GM21423 (cell line): ENCODE measurements around the gene RTN4.

ENCODE experiments used
- ATAC-seq: cut with Tn5 transposase; IDR thresholded peaks from one replicate; pipeline ENCODE4 v1.9.1; 2021; ENCODE audit warnings: mild to moderate bottlenecking, moderate library complexity; ENCODE audit not compliant: unreplicated experiment

The RTN4 gene

DNA sequence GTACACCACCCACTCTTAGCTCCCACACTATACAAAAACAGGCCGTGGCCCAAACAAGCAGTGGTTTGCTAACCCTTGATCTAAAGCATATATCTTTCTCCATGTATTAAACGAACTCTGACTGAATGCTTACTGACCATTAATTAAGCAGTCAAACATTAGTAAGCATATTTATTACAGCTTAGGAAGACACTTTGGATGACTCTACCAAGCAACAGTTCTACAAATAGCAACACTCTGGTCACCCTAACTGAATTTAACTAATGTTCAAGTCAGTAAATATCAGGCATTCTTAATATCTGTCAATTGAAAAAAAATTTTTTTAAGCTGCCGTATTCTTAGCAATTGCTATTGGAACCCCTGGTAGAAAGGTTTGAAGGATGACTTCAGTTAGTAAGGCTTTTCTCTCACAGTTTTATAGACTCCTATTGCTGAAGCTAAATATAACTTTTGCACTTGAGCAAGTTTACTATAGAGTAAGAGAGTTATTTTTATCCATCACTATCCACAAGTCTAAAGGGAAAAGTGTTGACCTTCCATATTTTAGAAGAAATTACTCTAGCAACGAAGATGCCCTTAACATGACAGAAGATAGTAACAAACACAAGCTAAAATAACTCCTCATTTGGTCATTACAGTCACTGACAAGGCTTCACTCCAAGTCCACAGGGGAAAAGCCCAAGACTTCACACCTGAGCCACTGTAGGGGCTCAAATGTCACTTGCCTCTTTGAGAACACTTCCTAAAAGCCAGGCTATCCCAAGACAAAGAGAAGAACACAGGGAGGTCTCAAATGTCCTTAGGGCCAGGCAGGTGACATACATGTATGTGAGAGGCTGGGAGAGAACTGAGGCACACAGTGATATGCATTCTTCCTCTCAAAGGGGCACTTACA is 74.4 kb downstream of the RTN4 start:
- ATAC-seq, result no peak

- ATAC-seq, result no peak
Observed at GRCh38 chr2:54975175-54975574, 75.1 kb downstream of the RTN4 start.

GRCh38 chr2:54969940-54970338 is 80.3 kb downstream of the RTN4 start:
- ATAC-seq, result no peak

DNA sequence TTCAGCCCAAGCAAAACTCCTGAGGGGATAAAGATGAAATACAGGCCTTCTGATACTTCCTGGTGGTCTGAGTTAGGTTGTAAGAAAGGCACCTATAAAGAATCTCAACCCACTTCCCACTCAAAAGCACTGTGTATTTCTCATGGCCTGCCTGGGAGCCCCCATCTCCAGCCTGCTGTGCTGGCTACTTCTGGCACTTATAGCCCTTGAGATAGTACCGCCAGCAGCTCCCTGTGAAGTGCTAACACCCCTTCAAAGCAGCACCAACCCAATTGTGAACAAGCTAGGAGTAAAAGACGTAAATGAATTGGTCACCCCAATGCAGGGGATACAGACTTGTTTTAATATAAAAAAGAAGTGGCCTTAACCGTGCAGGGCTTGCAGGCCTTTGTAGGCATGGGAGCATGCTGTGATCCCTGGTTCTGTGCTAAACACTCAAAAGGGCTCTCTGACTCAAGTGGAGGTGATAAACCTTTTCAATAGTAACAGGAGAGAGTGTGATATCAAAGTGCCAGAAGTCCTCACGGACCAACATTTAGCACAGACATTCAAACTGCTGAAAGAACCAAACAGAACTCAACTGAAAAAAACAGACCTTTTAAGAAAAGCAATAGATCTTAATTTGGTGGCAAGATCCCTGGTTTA is 80.8 kb downstream of the RTN4 start:
- no peak for ATAC-seq

GRCh38 chr2:54968561-54969218 is 81.6 kb downstream of the RTN4 start:
- ATAC-seq, result no peak

DNA sequence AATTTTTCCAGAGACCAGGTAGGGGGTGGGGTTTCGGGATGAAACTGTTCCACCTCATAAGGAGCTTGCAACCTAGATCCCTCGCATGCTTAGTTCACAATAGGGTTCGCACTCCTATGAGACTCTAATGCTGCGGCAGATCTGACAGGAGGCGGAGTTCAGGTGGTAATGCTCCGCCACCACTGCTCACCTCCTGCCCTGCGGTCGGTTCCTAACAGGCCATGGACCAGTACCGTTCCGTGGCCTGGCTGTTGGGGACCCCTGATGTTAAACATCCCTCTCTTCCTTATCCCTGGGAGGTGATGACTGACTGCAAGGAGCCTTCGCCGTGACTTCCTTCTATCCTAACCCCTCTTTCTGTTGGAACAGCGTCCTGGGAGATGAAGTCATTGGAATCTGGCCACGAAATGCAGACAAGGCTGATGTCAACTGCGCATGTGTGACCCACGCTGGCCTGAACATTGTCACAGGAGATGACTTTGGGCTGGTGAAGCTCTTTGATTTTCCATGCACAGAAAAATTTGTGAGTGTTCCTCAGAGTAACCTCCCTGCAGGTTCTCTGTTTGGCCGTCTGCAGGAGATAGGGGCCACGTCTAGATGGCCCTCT is 82.4 kb downstream of the RTN4 start:
- ATAC-seq, result no peak

DNA sequence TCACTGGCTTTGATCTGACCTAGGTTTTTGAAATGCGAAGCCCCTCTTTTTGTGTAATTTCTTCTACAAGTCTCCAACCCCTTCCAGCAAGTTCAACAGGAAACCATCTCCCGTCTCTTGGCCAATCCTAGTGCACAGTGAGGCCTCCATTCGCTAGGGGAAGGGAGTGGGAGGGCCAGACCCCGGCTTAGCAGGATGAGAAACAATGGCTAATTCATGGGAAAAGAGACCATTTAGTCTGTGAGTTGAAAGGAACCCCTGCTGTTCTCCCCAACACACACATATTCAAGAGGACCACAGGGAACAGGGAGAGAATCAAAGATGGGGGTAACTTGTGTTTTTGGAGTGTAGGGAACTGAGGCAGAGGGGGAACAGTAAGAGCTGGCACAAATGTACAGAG is 83.0 kb downstream of the RTN4 start:
- no peak for ATAC-seq

DNA sequence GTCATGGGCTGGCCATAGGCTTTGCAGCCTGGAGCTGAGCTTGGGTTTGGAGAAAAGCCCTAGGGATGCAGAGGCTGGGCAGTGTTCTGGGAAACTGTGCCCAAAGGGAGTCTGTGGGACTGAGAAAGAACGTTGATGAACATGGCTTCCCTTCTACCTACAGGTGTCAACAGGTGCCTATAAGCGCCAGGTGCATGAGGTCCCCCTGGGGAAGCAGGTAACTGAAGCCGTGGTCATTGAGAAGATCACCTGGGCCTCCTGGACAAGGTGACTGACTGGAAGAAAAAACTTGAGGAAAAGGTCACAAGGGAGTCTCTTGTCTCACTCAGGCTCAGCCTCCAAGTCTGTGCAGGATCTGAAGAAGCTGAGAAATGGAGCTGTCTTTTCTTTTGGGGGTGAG is 83.4 kb downstream of the RTN4 start:
- ATAC-seq, result no peak

DNA sequence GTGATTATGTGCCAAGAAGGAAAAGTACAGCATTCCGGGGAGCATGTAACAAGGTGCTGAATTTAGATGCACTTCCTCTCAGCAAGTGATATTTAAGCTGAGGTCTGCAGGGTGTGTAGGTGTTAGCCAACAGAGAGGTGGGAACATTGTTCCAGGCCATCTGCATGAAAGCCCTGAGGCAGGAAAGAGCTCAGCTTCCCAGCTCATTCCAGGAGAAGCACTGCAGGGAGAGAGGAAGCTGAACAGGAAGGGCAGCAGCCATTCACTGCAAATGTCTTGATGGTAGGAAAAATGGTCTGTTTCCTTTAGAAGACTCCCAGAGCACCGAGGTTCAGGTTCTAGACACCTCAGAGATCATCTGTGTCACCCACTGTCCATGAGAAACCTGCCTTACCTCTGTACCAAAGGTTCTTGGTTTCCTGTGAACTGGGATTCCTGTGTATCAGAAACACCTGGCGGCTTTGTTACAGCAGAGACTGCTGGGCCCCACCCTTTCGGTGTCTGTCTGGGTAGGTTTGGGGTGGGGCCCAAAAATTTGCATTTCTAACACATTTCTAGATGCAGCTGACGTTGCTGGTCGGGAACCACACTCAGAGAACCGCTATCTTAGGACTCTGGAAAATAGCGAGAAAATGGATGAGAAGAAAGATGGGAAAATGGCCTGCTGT is 84.0 kb downstream of the RTN4 start:
- no peak for ATAC-seq

DNA sequence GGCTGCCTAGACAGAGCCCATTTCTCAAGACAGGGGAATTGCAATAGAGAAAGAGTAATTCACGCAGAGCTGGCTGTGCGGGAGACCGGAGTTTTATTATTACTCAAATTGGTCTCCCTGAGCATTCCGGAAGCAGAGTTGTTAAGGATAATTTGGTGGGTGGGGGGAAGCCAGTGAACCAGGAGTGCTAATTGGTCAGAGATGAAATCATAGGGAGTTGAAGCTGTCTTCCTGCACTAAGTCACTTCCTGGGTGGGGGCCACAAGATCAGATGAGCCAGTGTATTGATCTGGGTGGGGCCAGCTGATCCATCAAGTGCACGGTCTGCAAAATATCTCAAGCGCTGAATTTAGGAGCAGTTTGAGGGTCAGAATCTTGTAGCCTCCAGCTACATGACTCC is 84.8 kb downstream of the RTN4 start:
- ATAC-seq, result no peak

GRCh38 chr2:54964816-54965215 is 85.4 kb downstream of the RTN4 start:
- no peak for ATAC-seq

GRCh38 chr2:54964271-54964670 is 86.0 kb downstream of the RTN4 start:
- no peak for ATAC-seq

DNA sequence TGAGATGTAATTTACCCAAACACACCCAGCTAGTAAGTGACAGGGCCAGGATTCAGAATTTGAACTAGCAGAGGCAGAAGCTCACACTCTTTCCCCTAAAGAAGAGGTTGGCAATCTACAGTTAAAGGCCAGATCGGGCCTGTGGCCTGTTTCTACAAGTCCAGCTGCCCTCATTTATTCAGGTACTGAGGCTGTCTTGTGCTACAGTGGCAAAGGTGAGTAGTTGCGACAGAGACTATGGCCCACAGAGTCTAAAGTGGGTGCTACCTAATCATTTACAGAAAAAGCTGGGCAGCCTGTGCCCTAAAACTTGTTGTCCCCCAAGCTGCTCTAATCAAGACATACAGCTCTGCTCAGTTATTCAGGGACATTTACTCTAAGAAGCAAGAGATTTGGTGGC is 86.8 kb downstream of the RTN4 start:
- ATAC-seq, result no peak

- ATAC-seq, result no peak
Observed at GRCh38 chr2:54962935-54963440, 87.3 kb downstream of the RTN4 start.

- ATAC-seq, result no peak
Observed at GRCh38 chr2:54962511-54962910, 87.7 kb downstream of the RTN4 start.

- ATAC-seq, result no peak
Observed at GRCh38 chr2:54960164-54960563, 90.1 kb downstream of the RTN4 start.

- ATAC-seq, result no peak
Observed at GRCh38 chr2:54958717-54959371, 91.4 kb downstream of the RTN4 start.

GRCh38 chr2:54957321-54957999 is 92.8 kb downstream of the RTN4 start:
- ATAC-seq, result no peak

GRCh38 chr2:54956111-54956627 is 94.1 kb downstream of the RTN4 start:
- ATAC-seq, result no peak
